HEK293 (cell line): ENCODE results near the gene ANKRD53.
"Not testable (repeated sequence)": the region's sequence is repeated elsewhere in the genome, so short reads cannot be mapped to it uniquely, and the experiment has no call there.

ENCODE experiments used
- CTCF ChIA-PET: fragments of 350-600 bp; formaldehyde crosslinking; extraction: SDS; loops from one replicate; lab custom pipeline; 2021; ENCODE audit warnings: antibody characterized with exemption; lab: Yijun Ruan, JAX
- POLR2A ChIA-PET: fragments of 300-600 bp; formaldehyde crosslinking; extraction: SDS; loops from one replicate; lab custom pipeline; 2020; ENCODE audit warnings: antibody characterized with exemption, inconsistent platforms; lab: Yijun Ruan, JAX
- H3K27ac ChIP-seq: fragments of 200-500 bp; sonication (Bioruptor generic); 2 replicates; pipeline ENCODE4 v1.5.1; 2014; ENCODE audit warnings: low read depth, low read length, control low read depth, inconsistent platforms; ENCODE audit errors: extremely low read depth
- H3K36me3 ChIP-seq, 2 experiments: fragments of 200-500 bp in 1 of 2; sonication (Bioruptor generic) in 1 of 2; 1 replicate in 1 of 2; 2 replicates in 1 of 2; pipeline ENCODE4 v1.5.1; 2014 to 2017; ENCODE audit warnings: inconsistent platforms in 2 of 2, low read length in 2 of 2; ENCODE audit not compliant: control insufficient read depth in 2 of 2, insufficient read depth in 1 of 2
- H3K4me1 ChIP-seq: fragments of 200-500 bp; sonication (Bioruptor generic); 2 replicates; pipeline ENCODE4 v1.5.1; 2014; ENCODE audit warnings: mild to moderate bottlenecking, low read length, inconsistent platforms; ENCODE audit not compliant: control insufficient read depth, insufficient read depth
- H3K4me3 ChIP-seq: 2 replicates; pipeline ENCODE4 v1.5.1; 2011; ENCODE audit warnings: low read depth, mild to moderate bottlenecking, control low read depth, low read length, moderate library complexity
- H3K9me3 ChIP-seq: fragments of 200-500 bp; sonication (Bioruptor generic); 2 replicates; pipeline ENCODE4 v1.5.1; 2014; ENCODE audit warnings: low read depth, low read length, inconsistent platforms; ENCODE audit not compliant: control insufficient read depth, insufficient read depth
- ZNF654 ChIP-seq: fragments of 450-650 bp; formaldehyde crosslinking; IDR thresholded peaks from 2 replicates; pipeline ENCODE4 v1.5.1; 2016; ENCODE audit warnings: low read depth, missing biosample characterization, missing genetic modification characterization

ANKRD53 gene

DNA sequence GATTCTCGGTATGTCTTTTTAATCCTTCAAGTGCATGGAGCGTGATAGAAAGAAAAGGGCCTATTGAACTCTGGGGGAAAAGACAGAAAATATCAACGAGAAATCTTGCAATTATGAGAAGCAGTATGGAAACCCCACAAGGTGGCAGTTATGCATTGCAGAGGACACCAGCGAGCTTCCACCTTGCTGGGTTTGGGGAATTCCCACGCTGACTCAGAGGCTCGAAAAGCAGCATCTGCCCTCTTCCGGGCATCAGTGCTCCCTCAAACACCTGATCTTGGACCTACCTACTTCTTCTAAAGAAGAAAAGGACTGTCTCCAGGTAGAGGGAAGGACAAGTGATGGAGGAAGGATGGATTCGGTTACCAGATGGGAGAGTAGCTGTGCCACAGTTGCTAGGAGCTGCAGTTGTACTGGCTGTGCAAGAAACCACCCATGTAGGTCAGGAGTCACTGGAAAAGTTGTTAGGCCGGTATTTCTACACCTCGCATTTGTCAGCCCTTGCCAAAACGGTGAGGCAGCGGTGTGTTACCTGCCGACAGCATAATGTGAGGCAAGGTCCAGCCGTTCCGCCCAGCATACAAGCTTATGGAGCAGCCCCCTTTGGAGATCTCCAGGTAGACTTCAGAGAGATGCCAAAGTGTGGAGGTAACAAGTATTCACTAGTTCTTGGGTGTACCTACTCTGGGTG, 45.3 kb downstream of the ANKRD53 start:
- CTCF ChIA-PET: interaction anchor here (0.8 kb wide), 1 partner anchor 168 kb away, joined by 3 read pairs; no protein-coding TSS in a partner anchor
- POLR2A ChIA-PET, H3K36me3 ChIP-seq, H3K9me3 ChIP-seq, H3K4me1 ChIP-seq, H3K27ac ChIP-seq, H3K4me3 ChIP-seq: not testable (repeated sequence)
- peak; percentile 33 for TF ChIP-seq ZNF654
